Astrocyte of the spinal cord (primary cell): ENCODE measurements around the gene ZNHIT6.

Experiments used
- DNase-seq: peaks from one replicate; pipeline ENCODE4 v3.0.0; 2011; ENCODE audit warnings: low read depth, low spot score
- H3K4me3 ChIP-seq: 2 replicates; pipeline ENCODE4 v1.5.1; 2011; ENCODE audit warnings: low read depth, mild to moderate bottlenecking, low read length, moderate library complexity
- in situ Hi-C: cut with HindIII; loops from 2 replicates; pipeline ENCODE4 v1.10.0; 2017; ENCODE audit warnings: low sequenced_read_pairs
- TF ChIP-seq, protein P1 (sequence below): IDR thresholded peaks from 2 replicates; pipeline ENCODE4 v1.5.1; 2012; ENCODE audit warnings: low read depth, mild to moderate bottlenecking, low read length, inconsistent platforms

ZNHIT6 gene

DNA sequence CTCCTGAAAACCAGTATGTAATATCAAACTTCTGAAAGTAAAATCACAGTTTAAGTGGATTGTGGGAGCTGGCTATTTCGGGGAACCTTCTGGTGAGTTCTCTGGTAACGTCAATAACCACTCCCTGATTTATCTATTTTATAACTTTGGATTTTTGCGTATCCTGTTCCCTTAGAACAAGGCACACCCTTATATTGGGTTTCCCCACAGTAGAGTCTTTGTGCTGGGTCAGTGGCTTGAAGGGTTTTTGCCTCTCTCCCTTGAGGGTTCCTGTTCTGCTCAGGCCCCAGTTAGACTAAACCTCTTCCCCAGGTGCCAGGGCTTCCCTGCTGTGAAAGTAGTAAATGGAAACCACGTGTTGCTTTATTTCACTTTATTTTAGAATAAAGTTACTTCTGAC is 106.3 kb downstream of the ZNHIT6 start:
- no peak for DNase-seq
- in situ Hi-C loops, result no loop called here
- TF ChIP-seq, protein P1, sequence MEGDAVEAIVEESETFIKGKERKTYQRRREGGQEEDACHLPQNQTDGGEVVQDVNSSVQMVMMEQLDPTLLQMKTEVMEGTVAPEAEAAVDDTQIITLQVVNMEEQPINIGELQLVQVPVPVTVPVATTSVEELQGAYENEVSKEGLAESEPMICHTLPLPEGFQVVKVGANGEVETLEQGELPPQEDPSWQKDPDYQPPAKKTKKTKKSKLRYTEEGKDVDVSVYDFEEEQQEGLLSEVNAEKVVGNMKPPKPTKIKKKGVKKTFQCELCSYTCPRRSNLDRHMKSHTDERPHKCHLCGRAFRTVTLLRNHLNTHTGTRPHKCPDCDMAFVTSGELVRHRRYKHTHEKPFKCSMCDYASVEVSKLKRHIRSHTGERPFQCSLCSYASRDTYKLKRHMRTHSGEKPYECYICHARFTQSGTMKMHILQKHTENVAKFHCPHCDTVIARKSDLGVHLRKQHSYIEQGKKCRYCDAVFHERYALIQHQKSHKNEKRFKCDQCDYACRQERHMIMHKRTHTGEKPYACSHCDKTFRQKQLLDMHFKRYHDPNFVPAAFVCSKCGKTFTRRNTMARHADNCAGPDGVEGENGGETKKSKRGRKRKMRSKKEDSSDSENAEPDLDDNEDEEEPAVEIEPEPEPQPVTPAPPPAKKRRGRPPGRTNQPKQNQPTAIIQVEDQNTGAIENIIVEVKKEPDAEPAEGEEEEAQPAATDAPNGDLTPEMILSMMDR, result no peak
- H3K4me3 ChIP-seq, result no peak overlapping the region

- in situ Hi-C loops, result no loop called here
- no peak for DNase-seq
- H3K4me3 ChIP-seq, result no peak overlapping the region
- TF ChIP-seq, protein P1, result no peak
These were observed 108.6 kb downstream of the ZNHIT6 start for GRCh38 chr1:85599681-85600080.
